ENCODE measurements around the gene AKT1.
"Not testable (repeated sequence)": the region's sequence is repeated elsewhere in the genome, so short reads cannot be mapped to it uniquely, and the experiment has no call there.

Gene AKT1

DNA sequence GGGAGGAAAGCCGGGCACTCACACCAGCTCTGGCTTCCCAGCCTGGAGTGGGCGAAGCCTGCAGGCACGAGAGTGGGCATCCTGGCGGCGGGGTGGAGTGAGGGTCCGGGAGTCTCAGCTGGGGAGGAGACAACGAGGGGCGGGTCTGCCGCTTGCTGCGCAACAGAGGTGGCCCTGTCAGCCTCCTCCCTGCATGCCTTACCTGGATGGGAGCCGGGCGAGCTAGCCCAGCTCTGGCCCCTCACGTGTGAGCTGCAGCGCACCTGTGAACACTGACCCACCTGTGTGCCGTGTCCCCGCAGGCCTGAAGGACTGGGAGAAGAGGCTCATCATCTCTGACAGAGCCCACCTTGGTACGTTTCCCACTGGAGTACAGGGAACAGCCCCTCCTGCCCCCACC is 56.5 kb downstream of the AKT1 start:
- no peak for DNase-seq (ENCODE audit: low spot score)

DNA sequence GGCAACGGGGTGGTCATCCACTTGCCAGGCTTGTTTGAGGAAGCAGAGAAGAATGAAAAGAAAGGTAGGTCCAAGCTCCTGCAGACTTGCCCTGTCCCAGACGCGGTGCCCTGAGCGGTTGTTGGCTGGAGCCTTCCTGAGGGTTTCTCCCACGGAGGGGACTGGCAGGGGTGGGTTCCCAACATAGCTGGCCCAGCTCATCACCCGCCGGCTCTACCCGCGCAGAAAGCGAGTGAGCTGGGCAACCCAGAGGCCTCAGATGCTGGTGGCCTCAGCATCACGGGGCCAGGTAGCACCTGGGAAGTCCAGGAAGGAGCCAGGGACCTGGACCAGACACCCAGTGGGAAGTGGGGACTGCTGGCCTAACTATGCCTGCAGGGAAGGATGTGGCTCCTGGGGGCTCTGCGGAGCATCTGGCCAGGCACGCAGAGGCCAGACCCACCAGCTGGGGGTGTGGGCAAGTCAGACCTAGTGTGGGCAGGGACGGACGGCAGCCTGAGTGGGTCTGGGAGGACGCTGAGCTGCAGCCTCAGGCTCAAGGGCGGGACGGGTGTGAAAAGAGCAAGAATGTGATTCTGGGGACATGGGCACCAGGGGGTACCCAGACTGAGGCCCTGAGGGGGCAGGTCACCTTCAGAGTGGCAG is 57.1 kb downstream of the AKT1 start:
- DNase-seq (ENCODE audit: low spot score): no peak

DNA sequence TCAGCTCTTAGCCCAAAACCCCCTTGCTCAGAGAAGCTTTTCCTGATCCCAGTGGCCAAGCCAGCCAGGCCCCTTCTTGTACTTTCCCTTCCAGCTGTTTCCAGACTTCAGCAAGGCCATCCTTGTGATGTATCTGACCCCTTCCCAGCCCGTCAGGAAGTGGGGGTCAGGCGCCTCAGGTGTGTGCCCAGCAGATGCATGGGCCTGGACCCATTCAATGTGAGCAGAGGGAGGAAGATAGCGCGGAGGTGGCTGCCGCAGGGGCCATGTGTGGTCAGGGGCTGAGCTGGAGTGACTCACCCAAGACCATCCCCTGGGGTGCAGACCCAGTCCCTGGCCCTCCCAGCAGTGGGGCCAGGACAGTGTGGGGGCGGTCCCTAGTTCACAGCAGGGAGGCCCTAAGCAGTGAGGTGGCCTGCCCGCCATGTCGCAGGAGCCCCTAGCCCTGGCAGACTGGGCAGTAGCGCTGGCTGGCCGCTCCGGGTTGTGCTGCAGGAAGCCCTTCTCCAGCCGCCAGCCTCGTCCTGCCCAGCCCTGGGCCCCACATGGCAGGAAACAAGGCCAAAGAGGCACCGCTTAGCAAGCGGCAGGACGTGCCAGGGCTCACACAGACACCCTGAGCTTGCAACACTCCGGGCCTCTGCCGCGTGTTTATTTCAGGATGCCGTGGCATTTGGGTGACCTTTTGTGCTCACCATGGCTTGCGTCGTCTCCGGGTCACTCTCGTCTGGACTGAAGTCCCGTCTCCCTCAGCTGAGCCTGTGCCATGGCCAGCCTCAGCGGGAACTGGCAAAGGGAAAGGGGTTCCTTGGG is 59.5 kb downstream of the AKT1 start:
- no peak for DNase-seq (ENCODE audit: low spot score)

DNA sequence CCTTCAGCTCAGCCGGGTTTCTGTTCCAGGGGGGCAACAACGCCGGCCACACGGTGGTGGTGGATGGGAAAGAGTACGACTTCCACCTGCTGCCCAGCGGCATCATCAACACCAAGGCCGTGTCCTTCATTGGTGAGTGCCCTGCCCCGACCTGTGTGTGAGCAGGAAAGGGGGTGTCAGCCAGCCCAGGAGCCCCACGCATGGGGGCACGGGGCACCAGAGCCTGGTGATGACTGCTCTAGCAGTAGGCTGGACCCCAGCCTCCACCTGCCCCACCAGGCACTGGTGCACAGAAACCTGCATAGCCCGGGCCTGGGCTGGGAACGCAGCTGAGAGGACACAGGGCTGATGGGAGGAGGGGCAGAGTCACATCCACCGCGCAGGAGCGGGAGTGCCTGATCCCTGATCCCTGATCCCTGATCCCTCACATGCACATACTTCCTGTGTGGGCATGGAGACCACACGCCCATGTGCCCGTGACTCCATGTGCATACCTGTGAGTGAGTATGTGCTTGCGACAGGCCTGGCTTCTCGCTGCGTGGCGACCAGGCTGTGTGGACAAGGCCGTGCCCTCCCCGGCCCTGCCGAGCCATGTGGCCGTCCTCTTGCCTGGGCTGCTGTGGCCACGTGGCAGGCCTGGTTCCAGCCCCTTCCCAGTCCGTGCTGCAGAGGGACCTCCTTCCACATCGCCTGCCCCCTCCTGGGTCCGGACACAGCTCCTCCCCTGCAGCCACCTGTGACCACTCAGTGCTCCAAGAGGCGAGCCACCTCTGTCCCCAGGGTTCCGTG is 60.4 kb downstream of the AKT1 start:
- no peak for DNase-seq (ENCODE audit: low spot score)

- DNase-seq (ENCODE audit: low spot score): no peak
Observed at GRCh38 chr14:104734601-104734990, 61.0 kb downstream of the AKT1 start.

- no peak for DNase-seq (ENCODE audit: low spot score)
Observed at GRCh38 chr14:104734051-104734587, 61.4 kb downstream of the AKT1 start.

DNA sequence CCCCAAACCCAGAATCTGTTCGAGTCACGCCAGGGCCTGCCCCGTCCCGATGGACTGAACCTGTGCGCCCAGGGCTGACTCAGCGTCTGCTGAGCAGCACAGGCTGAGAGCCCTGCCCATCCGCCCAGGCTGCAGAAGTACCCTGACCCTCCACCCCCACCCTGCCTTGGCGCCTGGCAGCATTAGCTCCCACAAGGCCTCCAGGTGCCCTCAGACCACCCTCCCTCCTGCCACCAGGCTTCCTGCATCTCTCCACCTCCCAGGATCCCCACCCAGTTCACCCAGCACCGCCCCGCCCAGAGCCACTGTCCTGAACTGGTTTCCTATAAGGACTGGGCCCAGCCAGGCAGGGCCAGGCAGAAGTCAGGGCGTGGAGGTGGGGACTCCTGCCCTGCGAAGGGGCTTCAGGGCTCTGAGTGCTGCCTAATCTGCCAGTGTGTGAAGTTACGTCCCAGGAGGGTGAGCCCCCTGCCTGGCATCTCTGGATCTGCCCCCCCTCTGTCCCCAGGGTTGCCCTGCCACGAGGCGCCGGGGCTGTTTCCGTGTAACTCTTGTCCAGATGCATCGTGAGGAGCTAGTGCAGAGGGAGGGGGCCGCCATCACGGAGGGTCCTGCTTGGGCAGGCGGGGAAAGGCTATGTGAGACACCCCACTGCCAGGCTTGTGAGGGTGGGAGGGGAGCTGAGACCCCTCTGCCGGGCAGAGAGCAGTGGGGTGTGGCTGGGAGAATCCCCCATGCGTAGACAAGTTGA is 62.4 kb downstream of the AKT1 start:
- no peak for DNase-seq (ENCODE audit: low spot score)

GRCh38 chr14:104732355-104732804 is 63.2 kb downstream of the AKT1 start:
- DNase-seq (ENCODE audit: low spot score): no peak

- peak; percentile 81 for DNase-seq (ENCODE audit: low spot score)
Observed at GRCh38 chr14:104731320-104732294, 63.9 kb downstream of the AKT1 start.

- no peak for DNase-seq (ENCODE audit: low spot score)
Observed at GRCh38 chr14:104730487-104730886, 65.1 kb downstream of the AKT1 start.

DNA sequence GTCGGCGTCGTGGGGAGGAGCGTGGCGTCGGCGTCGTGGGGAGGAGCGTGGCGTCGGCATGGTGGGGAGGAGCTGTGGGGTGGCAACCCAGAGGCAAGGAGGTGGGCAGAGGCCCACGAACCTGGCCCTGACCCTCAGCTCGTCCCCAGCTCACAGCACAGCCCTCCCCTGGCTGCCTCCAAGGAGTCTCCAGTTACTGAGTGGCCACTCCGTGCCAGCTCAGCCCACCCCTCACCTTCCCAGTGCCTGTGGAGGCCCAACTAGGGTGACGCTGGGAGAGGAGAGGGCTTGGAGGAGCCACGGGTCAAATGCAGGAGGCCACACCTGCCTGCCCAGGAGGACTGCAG is 65.7 kb downstream of the AKT1 start:
- DNase-seq (ENCODE audit: low spot score): no peak

DNA sequence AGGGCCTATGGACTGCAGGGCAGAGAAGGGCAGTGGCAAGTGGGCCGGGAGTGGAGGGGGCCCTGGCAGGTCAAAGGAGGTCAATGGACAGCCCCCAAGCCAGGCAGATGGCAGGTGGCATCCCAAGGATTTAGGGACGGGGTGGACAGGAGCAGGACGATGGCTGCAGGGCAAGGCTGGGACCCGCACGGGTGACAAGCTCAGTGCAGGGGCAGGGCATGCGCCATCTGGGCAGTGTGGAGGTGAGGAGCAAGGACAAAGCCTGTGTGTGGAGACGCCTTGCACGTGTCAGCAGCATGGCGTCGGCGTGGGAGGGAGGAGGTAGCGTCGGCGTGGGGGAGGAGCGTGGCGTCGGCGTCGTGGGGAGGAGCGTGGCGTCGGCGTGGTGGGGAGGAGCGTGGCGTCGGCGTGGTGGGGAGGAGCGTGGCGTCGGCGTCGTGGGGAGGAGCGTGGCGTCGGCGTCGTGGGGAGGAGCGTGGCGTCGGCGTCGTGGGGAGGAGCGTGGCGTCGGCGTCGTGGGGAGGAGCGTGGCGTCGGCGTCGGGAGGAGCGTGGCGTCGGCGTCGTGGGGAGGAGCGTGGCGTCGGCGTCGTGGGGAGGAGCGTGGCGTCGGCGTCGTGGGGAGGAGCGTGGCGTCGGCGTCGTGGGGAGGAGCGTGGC is 66.2 kb downstream of the AKT1 start:
- DNase-seq (ENCODE audit: low spot score): not testable (repeated sequence)

- no peak for DNase-seq (ENCODE audit: low spot score)
Observed at GRCh38 chr14:104728631-104729030, 66.9 kb downstream of the AKT1 start.

DNA sequence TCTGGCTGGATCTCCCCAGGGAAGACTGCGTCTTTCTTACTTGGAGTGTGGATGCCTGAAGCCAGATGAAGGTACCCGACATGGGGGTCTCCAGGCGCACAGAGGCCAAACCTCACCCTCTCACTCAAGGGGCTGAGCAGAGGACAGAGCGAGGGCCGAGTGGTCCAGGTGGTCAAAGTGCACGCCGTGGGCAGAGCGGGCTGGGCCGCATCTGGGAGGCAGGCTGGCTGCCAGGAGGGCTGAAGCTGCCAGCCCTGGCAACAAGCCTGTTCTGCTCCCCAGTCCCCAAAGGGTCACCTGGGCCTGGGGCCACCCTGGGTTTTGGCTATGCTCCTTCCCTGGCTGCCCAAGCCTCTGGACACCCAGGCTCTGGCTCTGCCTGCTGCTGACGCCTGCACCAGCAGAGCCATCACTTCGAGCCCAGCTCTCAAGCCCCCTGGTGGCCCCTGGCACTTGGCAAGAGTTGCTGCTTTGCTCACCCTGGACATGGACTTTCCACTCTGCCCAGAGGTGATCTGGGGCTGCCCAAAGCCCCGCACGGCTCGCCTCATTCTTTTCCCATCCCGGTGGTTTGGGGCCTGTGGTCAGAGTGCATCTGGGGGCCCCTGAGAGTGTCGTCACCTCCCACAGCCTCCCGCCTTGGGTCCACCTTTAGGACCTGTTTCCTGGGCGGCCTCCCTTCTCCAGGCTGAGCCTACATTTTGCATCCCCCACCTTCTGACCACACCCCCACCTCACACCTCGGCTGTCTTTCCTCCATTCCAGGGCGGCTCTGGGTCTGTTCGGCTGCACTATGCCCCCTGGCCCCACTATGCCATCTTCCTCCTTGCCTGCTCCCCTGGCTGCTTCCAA is 68.7 kb downstream of the AKT1 start:
- DNase-seq (ENCODE audit: low spot score): peak; percentile 56

- no peak for DNase-seq (ENCODE audit: low spot score)
Observed at GRCh38 chr14:104725772-104726548, 69.6 kb downstream of the AKT1 start.

DNA sequence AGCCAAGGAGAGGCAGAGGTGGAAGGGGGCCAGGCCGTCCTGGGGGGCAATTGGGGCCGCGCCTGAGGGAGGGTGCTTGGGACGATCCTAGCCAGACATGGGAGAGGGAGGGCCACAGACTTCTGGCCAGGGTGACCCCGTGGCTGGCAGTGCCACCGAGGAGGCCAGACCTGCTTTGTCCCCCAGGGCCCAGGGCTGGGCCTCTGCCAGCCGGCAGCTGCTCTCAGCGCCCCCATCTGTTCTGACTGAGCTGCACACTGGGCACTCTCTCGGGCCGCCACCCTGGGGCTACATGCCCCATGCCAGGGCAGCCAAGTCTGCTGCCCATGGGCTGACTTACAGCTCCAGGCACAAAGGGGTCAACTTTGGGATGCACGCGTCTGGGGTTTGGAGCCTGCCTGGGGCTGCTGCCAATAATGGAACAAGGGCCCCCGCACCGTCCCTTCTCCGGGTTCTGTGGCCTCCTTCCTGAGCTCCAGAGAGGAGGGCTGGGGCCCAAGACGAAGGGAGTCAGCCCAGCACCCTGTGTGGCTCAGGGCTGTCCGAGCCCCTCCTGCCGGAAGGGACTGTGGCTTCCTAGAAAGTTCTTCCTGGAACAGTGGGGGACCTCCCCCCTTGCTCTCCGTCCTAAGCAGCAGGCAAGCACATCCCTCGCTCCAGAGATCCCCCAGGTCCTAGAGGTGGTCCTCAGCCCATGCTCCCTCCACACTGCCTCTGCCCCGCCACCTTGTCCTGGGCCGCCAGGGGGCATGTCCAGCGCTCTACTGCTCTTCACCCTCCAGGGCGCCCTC is 70.4 kb downstream of the AKT1 start:
- DNase-seq (ENCODE audit: low spot score): peak; percentile 60

GRCh38 chr14:104724407-104724980 is 71.1 kb downstream of the AKT1 start:
- DNase-seq (ENCODE audit: low spot score): peak; percentile 54

All from HuH-7 (cell line).